ENCODE measurements around the gene SNX30.

Gene SNX30

GRCh38 chr9:112831969-112832368 lies 81.4 kb downstream of the SNX30 start:
- POLR2A ChIA-PET: no interaction called here
- DNase-seq (ENCODE audit: extremely low spot score): no peak
- TF ChIP-seq PKNOX1 (IDR thresholded peaks at IDR 0.05) (no peak), BHLHE40 (IDR thresholded peaks at IDR 0.05; ENCODE audit: borderline replicate concordance) (no peak), ELF4 (IDR thresholded peaks at IDR 0.05) (no peak), FOXM1 (IDR thresholded peaks at IDR 0.05; ENCODE audit: borderline replicate concordance) (no peak), SUZ12 (IDR thresholded peaks at IDR 0.05) (no peak), NFRKB (IDR thresholded peaks at IDR 0.05) (no peak), FOXK2 (IDR thresholded peaks at IDR 0.05) (no peak), HDGF (IDR thresholded peaks at IDR 0.05; ENCODE audit: borderline replicate concordance) (no peak), TARDBP (IDR thresholded peaks at IDR 0.05) (no peak), ZNF384 (IDR thresholded peaks at IDR 0.05) (no peak), L3MBTL2 (conservative IDR thresholded peaks at IDR 0.05) (no peak), CTBP1 (IDR thresholded peaks at IDR 0.05; ENCODE audit: borderline replicate concordance) (no peak), SP1 (IDR thresholded peaks at IDR 0.05) (no peak), FOXA1 (IDR thresholded peaks at IDR 0.05) (no peak), ARNT (IDR thresholded peaks at IDR 0.05) (no peak), LEF1 (IDR thresholded peaks at IDR 0.05; ENCODE audit: borderline replicate concordance) (no peak)
- CTCF ChIA-PET: no interaction called here

- POLR2A ChIA-PET: no interaction called here
- DNase-seq (ENCODE audit: extremely low spot score): no peak
- TF ChIP-seq LEF1 (IDR thresholded peaks at IDR 0.05; ENCODE audit: borderline replicate concordance): no peak
- CTCF ChIA-PET: no interaction called here
Observed at GRCh38 chr9:112833081-112833480, 82.5 kb downstream of the SNX30 start.

- ChIA-PET CTCF (no interaction called here), POLR2A (no interaction called here)
Observed at GRCh38 chr9:112836394-112836793, 85.8 kb downstream of the SNX30 start.

GRCh38 chr9:112838342-112838741 lies 87.8 kb downstream of the SNX30 start:
- TF ChIP-seq L3MBTL2 (conservative IDR thresholded peaks at IDR 0.05) (no peak), PKNOX1 (IDR thresholded peaks at IDR 0.05) (no peak), BHLHE40 (IDR thresholded peaks at IDR 0.05; ENCODE audit: borderline replicate concordance) (no peak), SUZ12 (IDR thresholded peaks at IDR 0.05) (no peak), FOXK2 (IDR thresholded peaks at IDR 0.05) (no peak), ELF4 (IDR thresholded peaks at IDR 0.05) (no peak), ARNT (IDR thresholded peaks at IDR 0.05) (no peak), FOXA1 (IDR thresholded peaks at IDR 0.05) (no peak), FOXM1 (IDR thresholded peaks at IDR 0.05; ENCODE audit: borderline replicate concordance) (no peak), HDGF (IDR thresholded peaks at IDR 0.05; ENCODE audit: borderline replicate concordance) (no peak), TARDBP (IDR thresholded peaks at IDR 0.05) (no peak), SP1 (IDR thresholded peaks at IDR 0.05) (no peak), ZNF384 (IDR thresholded peaks at IDR 0.05) (no peak), NFRKB (IDR thresholded peaks at IDR 0.05) (no peak), CTBP1 (IDR thresholded peaks at IDR 0.05; ENCODE audit: borderline replicate concordance) (no peak), LEF1 (IDR thresholded peaks at IDR 0.05; ENCODE audit: borderline replicate concordance) (no peak)
- no peak for DNase-seq (ENCODE audit: extremely low spot score)
- ChIA-PET POLR2A (no interaction called here), CTCF (no interaction called here)

More at GRCh38 chr9:112836394-112836793, 85.8 kb downstream of the SNX30 start:
- DNase-seq (ENCODE audit: extremely low spot score): no peak
- TF ChIP-seq LEF1 (IDR thresholded peaks at IDR 0.05; ENCODE audit: borderline replicate concordance): no peak
- no peak for TF ChIP-seq SP1 (IDR thresholded peaks at IDR 0.05)
- TF ChIP-seq ZNF384 (IDR thresholded peaks at IDR 0.05): no peak
- TF ChIP-seq BHLHE40 (IDR thresholded peaks at IDR 0.05; ENCODE audit: borderline replicate concordance): no peak
- no peak for TF ChIP-seq L3MBTL2 (conservative IDR thresholded peaks at IDR 0.05)
- TF ChIP-seq TARDBP (IDR thresholded peaks at IDR 0.05): no peak
- no peak for TF ChIP-seq HDGF (IDR thresholded peaks at IDR 0.05; ENCODE audit: borderline replicate concordance)
- no peak for TF ChIP-seq FOXK2 (IDR thresholded peaks at IDR 0.05)
- no peak for TF ChIP-seq ELF4 (IDR thresholded peaks at IDR 0.05)

- no peak for TF ChIP-seq L3MBTL2 (conservative IDR thresholded peaks at IDR 0.05)
- ChIA-PET CTCF (no interaction called here), POLR2A (no interaction called here)
- DNase-seq (ENCODE audit: extremely low spot score): no peak
Observed at GRCh38 chr9:112839331-112839730, 88.8 kb downstream of the SNX30 start.

- ChIA-PET CTCF (interaction anchor here (0.5 kb wide), 1 partner anchor 873 kb away, joined by 3 read pairs; no protein-coding TSS in a partner anchor), POLR2A (no interaction called here)
- no peak for DNase-seq (ENCODE audit: extremely low spot score)
- TF ChIP-seq SUZ12 (IDR thresholded peaks at IDR 0.05) (no peak), FOXK2 (IDR thresholded peaks at IDR 0.05) (no peak), LEF1 (IDR thresholded peaks at IDR 0.05; ENCODE audit: borderline replicate concordance) (no peak), BHLHE40 (IDR thresholded peaks at IDR 0.05; ENCODE audit: borderline replicate concordance) (no peak), ELF4 (IDR thresholded peaks at IDR 0.05) (no peak), ZNF384 (IDR thresholded peaks at IDR 0.05) (no peak), NFRKB (IDR thresholded peaks at IDR 0.05) (no peak), PKNOX1 (IDR thresholded peaks at IDR 0.05) (no peak), FOXA1 (IDR thresholded peaks at IDR 0.05) (no peak), TARDBP (IDR thresholded peaks at IDR 0.05) (no peak), CTBP1 (IDR thresholded peaks at IDR 0.05; ENCODE audit: borderline replicate concordance) (no peak), FOXM1 (IDR thresholded peaks at IDR 0.05; ENCODE audit: borderline replicate concordance) (no peak), L3MBTL2 (conservative IDR thresholded peaks at IDR 0.05) (no peak), SP1 (IDR thresholded peaks at IDR 0.05) (no peak), ARNT (IDR thresholded peaks at IDR 0.05) (no peak), HDGF (IDR thresholded peaks at IDR 0.05; ENCODE audit: borderline replicate concordance) (no peak)
Observed at GRCh38 chr9:112841261-112841660, 90.7 kb downstream of the SNX30 start.

Measured in HEK293T (cell line).